HG02885 (cell line): ENCODE results near the gene ABHD17A.
"Not testable (repeated sequence)": the region's sequence is repeated elsewhere in the genome, so short reads cannot be mapped to it uniquely, and the experiment has no call there.

Experiments used
- ATAC-seq: cut with Tn5 transposase; IDR thresholded peaks from one replicate; pipeline ENCODE4 v1.9.1; 2021; ENCODE audit warnings: mild to moderate bottlenecking; ENCODE audit not compliant: unreplicated experiment, poor library complexity

Gene ABHD17A

GRCh38 chr19:1882089-1882785, 3.1 kb downstream of the ABHD17A start:
- no peak for ATAC-seq

- not testable (repeated sequence) for ATAC-seq
Measured at GRCh38 chr19:1881393-1882088, 3.8 kb downstream of the ABHD17A start.

- ATAC-seq = no peak
Measured at GRCh38 chr19:1880611-1881392, 4.5 kb downstream of the ABHD17A start.

GRCh38 chr19:1879982-1880381, 5.3 kb downstream of the ABHD17A start:
- ATAC-seq = not testable (repeated sequence)

DNA sequence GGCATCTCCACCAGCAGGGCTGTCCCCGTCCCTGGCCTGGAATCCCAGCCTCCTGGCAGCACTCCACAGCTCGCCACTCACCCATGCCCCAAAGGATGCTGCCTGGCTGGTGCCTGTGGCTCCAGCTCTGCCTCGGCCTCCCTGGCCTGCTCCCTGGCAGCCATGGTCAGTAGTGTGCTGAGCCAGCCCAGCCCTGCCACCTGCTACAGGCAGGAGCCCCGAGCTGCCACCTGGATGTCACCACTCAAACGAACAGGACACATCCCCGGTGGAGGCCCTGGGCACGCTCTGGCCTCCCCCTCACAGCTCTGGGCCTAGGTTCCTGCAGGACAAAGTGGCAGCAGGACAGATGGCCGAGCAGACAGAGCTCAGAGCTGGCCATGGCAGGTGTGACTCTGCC, 6.7 kb downstream of the ABHD17A start:
- not testable (repeated sequence) for ATAC-seq

GRCh38 chr19:1877280-1877660, 8.0 kb downstream of the ABHD17A start:
- not testable (repeated sequence) for ATAC-seq

GRCh38 chr19:1876496-1877279, 8.6 kb downstream of the ABHD17A start:
- not testable (repeated sequence) for ATAC-seq

GRCh38 chr19:1875646-1876495, 9.4 kb downstream of the ABHD17A start:
- ATAC-seq = peak; percentile 93

- not testable (repeated sequence) for ATAC-seq
Measured at GRCh38 chr19:1875265-1875645, 10.0 kb downstream of the ABHD17A start.

GRCh38 chr19:1874554-1875185, 10.6 kb downstream of the ABHD17A start:
- ATAC-seq = no peak

GRCh38 chr19:1873524-1874473, 11.5 kb downstream of the ABHD17A start:
- no peak for ATAC-seq

GRCh38 chr19:1872807-1873523, 12.3 kb downstream of the ABHD17A start:
- ATAC-seq = no peak

- no peak for ATAC-seq
Measured at GRCh38 chr19:1871630-1872029, 13.7 kb downstream of the ABHD17A start.

- ATAC-seq = no peak
Measured at GRCh38 chr19:1871140-1871597, 14.1 kb downstream of the ABHD17A start.

GRCh38 chr19:1868971-1869370, 16.3 kb downstream of the ABHD17A start:
- no peak for ATAC-seq

GRCh38 chr19:1867349-1867724, 18.0 kb downstream of the ABHD17A start:
- ATAC-seq = no peak

GRCh38 chr19:1866693-1867348, 18.5 kb downstream of the ABHD17A start:
- ATAC-seq = no peak
